ENCODE results near the gene SMC5.

DNA sequence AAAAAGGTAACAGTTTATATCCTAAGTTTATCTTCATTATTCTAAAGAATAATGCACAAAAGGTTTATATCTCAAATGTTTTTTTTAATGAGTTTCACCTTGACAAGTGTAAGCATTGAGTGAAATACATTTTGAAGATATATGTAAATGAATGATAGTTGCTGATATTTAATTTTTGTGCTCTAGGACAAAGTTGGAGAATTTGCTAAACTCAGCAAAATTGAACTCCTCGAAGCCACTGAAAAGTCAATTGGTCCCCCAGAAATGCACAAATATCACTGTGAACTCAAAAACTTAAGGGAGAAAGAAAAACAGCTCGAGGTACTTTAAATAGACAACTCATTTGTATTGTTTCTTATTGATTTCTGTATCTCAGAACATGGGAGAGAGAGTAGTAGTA lies 19.5 kb downstream of the SMC5 start:
- TF ChIP-seq, protein P1, sequence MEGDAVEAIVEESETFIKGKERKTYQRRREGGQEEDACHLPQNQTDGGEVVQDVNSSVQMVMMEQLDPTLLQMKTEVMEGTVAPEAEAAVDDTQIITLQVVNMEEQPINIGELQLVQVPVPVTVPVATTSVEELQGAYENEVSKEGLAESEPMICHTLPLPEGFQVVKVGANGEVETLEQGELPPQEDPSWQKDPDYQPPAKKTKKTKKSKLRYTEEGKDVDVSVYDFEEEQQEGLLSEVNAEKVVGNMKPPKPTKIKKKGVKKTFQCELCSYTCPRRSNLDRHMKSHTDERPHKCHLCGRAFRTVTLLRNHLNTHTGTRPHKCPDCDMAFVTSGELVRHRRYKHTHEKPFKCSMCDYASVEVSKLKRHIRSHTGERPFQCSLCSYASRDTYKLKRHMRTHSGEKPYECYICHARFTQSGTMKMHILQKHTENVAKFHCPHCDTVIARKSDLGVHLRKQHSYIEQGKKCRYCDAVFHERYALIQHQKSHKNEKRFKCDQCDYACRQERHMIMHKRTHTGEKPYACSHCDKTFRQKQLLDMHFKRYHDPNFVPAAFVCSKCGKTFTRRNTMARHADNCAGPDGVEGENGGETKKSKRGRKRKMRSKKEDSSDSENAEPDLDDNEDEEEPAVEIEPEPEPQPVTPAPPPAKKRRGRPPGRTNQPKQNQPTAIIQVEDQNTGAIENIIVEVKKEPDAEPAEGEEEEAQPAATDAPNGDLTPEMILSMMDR (IDR thresholded peaks at IDR 0.05) = no peak
- no peak for TF ChIP-seq POLR2A (IDR thresholded peaks at IDR 0.05)

All from lower leg skin (tissue), 3 donors.